ENCODE measurements around the gene SLC2A8.

SLC2A8 gene

DNA sequence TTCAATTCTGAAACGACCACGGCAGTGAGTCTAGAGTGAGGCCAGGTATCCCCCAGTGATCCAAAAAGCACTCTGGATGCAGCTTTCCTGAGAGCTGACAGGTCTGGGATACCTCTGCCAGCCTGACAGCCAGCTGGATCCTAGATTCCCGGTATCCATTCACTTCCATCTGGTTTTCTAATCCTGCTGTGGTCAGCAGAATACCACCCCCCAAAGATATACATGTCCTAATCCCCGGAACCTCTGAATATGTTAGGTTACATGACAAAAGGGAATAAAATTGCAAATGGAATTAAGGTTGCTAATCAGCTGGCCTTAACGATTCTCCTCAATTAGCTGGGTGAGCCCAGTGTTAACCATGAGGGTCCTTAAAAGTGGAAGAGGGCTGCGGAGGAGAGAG is 25.8 kb downstream of the SLC2A8 start:
- Mint-ChIP-seq H3K9me3 (no peaks in the 10 kb centered on the region), H3K4me1 (peaks cover 41% of the 10 kb centered on the region), H3K27me3 (ENCODE audit: low read depth) (no peaks in the 10 kb centered on the region), H3K36me3 (ENCODE audit: low read depth) (peaks cover 7% of the 10 kb centered on the region), H3K27ac (peak overlapping the region; percentile 100), H3K4me3 (peak overlapping the region; percentile 98 to 99 (median 99))
- TF ChIP-seq, protein P1, sequence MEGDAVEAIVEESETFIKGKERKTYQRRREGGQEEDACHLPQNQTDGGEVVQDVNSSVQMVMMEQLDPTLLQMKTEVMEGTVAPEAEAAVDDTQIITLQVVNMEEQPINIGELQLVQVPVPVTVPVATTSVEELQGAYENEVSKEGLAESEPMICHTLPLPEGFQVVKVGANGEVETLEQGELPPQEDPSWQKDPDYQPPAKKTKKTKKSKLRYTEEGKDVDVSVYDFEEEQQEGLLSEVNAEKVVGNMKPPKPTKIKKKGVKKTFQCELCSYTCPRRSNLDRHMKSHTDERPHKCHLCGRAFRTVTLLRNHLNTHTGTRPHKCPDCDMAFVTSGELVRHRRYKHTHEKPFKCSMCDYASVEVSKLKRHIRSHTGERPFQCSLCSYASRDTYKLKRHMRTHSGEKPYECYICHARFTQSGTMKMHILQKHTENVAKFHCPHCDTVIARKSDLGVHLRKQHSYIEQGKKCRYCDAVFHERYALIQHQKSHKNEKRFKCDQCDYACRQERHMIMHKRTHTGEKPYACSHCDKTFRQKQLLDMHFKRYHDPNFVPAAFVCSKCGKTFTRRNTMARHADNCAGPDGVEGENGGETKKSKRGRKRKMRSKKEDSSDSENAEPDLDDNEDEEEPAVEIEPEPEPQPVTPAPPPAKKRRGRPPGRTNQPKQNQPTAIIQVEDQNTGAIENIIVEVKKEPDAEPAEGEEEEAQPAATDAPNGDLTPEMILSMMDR (IDR thresholded peaks at IDR 0.05; ENCODE audit: unreplicated experiment in 3 of 3), result no peak

DNA sequence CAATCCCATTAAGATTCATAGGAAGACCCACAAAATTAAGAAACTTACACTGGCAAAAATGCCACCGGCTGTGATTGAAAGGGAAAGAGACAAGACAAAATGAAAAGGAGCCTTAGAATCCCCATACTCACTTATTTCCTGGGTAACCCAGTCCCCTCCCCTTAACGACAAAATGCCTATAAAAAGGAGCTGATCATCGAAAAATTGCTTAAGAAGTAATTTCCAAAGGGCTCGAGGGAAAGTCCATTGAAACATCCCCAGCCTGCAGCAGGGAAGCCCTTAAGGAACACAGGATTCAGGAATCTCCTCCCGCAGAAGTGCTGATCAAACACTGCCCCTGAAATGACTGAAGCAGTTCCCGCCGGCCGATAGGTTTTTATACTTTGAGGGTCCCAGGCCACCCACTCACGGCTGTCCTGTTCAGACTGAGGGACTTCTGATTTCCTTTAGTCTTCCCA is 26.5 kb downstream of the SLC2A8 start:
- Mint-ChIP-seq H3K36me3 (ENCODE audit: low read depth) (peaks cover 9% of the 10 kb centered on the region), H3K4me1 (peaks cover 41% of the 10 kb centered on the region), H3K4me3 (peak overlapping the region; percentile 98 to 99 (median 99)), H3K27ac (peak overlapping the region; percentile 100), H3K9me3 (no peaks in the 10 kb centered on the region), H3K27me3 (ENCODE audit: low read depth) (no peaks in the 10 kb centered on the region)
- TF ChIP-seq, protein P1 (IDR thresholded peaks at IDR 0.05; ENCODE audit: unreplicated experiment in 3 of 3), result peak in 1 of 3 experiments; percentile 7

DNA sequence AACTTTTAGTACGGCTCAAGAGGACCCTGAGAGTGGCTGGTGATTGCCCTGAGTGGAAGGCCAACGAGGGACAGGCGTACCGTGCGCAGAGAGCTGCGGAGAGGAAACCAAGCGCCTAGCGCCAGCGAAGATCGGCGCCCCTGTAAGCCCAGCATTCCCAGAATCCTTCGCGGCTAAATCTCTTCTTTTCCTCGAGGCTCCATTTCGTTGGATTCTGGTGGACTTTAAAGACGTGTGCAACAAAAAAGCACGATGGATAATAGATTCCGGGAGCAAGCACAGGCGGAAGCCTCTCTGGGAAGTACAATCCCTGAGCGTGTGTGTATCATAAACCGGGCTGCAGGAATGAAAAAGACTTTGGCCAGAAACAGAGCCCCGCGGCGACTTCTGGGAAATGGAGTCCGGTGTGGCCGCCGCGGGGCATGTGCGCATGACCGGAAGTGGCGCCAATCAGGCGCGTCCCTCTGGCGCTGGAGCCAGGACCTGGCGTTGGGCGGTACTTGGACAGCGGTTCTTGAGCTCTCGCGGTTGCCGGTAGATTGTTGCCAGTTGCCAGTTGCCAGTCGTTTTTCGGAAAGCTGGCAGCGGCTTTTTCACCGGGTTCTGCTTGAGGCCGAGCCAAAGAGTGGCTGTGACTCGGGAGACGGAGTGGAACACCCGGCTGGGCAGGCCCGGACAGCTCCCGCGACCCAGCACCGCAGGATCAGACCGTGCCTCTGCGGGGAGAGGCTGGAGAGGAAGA is 27.1 kb downstream of the SLC2A8 start, which contains the start of gene ZNF79:
TSS of gene ZNF79 (plus strand) at position 449 of the 742 bp plus-strand sequence. CDS start 406 bp downstream, outside the sequence.
- Mint-ChIP-seq H3K27ac (peak within 1 kb of the TSS; percentile 100), H3K4me1 (peaks cover 41% of the 10 kb centered on the region), H3K27me3 (ENCODE audit: low read depth) (no peaks in the 10 kb centered on the region), H3K4me3 (peak within 1 kb of the TSS; percentile 98 to 99 (median 99)), H3K36me3 (ENCODE audit: low read depth) (peaks cover 10% of the 10 kb centered on the region), H3K9me3 (no peaks in the 10 kb centered on the region)
- TF ChIP-seq, protein P1 (IDR thresholded peaks at IDR 0.05; ENCODE audit: unreplicated experiment in 3 of 3), result no peak

DNA sequence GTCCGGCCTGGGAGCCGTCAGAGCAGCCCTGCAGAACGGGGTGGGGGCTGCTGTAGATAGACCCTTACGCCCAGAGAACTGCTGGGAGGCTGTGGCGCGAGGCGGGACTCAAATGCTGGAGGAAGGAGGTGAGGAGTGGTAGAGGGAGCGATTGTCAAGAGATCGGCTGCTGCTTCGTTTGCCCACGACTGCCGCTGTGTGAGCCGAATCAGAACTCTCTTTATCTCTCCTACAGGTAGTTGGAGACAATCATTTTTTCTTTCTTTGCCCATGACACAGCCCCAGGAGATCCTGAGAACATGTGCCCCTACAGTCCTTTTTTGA is 27.7 kb downstream of the SLC2A8 start:
- Mint-ChIP-seq H3K4me1 (peaks cover 41% of the 10 kb centered on the region), H3K36me3 (ENCODE audit: low read depth) (peaks cover 11% of the 10 kb centered on the region), H3K27ac (peak overlapping the region; percentile 100), H3K27me3 (ENCODE audit: low read depth) (no peaks in the 10 kb centered on the region), H3K9me3 (no peaks in the 10 kb centered on the region), H3K4me3 (peak overlapping the region; percentile 98 to 99 (median 99))
- TF ChIP-seq, protein P1 (IDR thresholded peaks at IDR 0.05; ENCODE audit: unreplicated experiment in 3 of 3), result no peak

DNA sequence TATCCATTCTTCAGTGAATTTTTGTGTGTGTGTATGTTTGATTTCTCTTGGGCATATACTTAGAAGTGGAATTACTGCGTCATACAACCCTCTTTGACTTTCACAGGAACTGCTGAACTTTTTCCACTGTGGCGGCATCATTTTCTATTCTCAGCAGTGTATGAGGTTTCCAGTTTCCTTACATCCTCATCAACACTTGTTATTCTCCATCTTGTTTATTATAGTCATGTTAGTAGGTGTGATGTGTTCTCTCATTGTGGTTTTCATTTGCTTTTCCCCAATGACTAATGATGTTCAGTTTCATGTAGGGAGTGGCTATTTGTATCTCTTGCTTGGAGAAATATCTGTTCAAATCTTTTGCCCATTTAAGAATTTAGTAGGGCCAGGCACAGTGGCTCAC is 29.8 kb downstream of the SLC2A8 start:
- Mint-ChIP-seq H3K4me3 (peak overlapping the region; percentile 98 to 99 (median 99)), H3K9me3 (no peaks in the 10 kb centered on the region), H3K27me3 (ENCODE audit: low read depth) (no peaks in the 10 kb centered on the region), H3K36me3 (ENCODE audit: low read depth) (peaks cover 26% of the 10 kb centered on the region), H3K4me1 (peaks cover 41% of the 10 kb centered on the region), H3K27ac (no peak overlapping the region)
- TF ChIP-seq, protein P1 (IDR thresholded peaks at IDR 0.05; ENCODE audit: unreplicated experiment in 3 of 3), result no peak

DNA sequence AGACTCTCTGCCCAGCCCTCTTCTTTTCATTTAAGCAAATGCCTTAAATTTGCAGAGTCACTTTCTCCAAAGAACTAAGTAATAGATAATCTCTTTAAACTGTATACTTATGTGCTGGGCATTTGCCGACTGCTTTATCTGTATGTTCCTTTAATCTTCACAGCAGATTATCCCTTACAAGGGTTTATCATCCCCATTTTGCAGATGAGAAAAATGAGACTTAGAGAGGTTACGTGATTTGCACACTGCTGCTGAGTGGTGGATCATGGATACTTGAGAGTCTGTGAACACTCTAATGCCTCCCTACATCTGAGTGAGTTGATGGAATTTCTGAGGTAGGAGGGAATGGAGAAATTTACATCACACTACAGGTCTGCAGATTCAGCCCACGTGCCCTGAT is 31.4 kb downstream of the SLC2A8 start:
- peak overlapping the region in 2 of 3 experiments; percentile 21 to 38 for H3K4me3 Mint-ChIP-seq
- TF ChIP-seq, protein P1 (IDR thresholded peaks at IDR 0.05; ENCODE audit: unreplicated experiment in 3 of 3), result no peak
- no peaks in the 10 kb centered on the region for H3K9me3 Mint-ChIP-seq
- H3K4me1 Mint-ChIP-seq, result peaks cover 29% of the 10 kb centered on the region
- H3K27ac Mint-ChIP-seq, result no peak overlapping the region
- H3K27me3 Mint-ChIP-seq (ENCODE audit: low read depth), result no peaks in the 10 kb centered on the region
- H3K36me3 Mint-ChIP-seq (ENCODE audit: low read depth), result peaks cover 35% of the 10 kb centered on the region
